8988T (cell line): ENCODE results near the gene CETP.
A peak's percentile ranks its signal among the peaks of the same experiment; 100 is the strongest.
"Not testable (repeated sequence)": the region's sequence is repeated elsewhere in the genome, so short reads cannot be mapped to it uniquely, and the experiment has no call there.

ENCODE experiments used
- DNase-seq: peaks from one replicate; pipeline ENCODE4 v3.0.0; 2011

The CETP gene

GRCh38 chr16:56982695-56983094, 20.9 kb downstream of the CETP start:
- DNase-seq, result no peak

DNA sequence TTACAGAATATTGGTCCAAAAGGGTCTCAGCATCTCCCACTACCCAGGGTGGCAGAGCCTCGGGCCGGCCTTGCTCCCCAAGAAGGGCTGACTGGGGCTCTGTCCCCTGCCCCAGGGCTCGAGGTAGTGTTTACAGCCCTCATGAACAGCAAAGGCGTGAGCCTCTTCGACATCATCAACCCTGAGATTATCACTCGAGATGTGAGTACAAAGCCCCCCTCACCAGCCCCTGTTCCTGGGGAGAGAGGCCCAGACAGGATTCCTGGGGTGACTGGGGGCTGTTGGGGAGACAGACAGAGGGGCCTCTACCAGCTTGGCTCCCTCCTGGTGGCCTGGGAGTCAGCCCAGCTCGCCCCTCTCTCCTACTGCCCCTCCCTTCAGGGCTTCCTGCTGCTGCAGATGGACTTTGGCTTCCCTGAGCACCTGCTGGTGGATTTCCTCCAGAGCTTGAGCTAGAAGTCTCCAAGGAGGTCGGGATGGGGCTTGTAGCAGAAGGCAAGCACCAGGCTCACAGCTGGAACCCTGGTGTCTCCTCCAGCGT, 21.5 kb downstream of the CETP start:
- no peak for DNase-seq

- DNase-seq, result no peak
These were observed 22.9 kb downstream of the CETP start for GRCh38 chr16:56984639-56985038.

GRCh38 chr16:56985288-56985961, 23.7 kb downstream of the CETP start:
- peak; percentile 78 for DNase-seq

DNA sequence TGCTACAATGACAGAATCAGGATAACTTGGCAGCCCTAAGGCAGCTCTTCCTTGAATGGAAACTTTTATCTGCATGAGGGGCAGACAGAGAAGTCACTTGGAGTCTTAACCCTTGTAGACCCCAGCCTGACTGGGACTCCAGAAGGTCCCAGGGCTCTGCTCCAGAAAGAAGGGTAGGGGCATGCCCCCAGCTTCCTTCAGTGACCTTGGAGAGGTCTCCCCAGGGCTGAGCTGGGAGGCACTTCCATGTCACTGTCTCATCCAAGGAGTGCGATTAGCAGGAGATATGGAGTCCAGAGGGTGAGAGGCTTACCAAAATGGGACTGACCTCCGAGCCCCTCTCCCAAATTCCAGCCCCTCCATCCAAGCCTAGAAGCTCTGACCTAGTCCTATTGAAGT, 24.2 kb downstream of the CETP start:
- no peak for DNase-seq

DNA sequence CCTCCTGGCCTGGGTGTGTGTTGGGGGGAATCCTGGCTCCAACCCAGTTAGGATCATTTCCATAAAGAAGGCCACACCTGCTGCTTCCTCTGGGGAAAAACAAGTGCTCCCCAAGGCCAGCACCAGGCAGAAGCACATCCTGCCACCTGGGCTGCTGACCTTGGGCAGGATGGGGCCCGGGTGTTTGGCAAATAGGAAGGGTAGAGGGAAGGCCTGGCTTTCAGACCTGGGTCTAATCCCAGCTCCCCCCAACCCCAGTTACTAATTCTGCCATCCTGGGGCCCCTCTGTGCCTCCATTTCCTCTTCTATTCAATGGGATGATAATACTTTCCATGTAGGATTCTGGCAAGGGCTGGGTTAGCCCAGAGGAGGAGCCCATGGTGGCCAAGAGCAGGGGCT, 24.6 kb downstream of the CETP start:
- DNase-seq, result no peak

DNA sequence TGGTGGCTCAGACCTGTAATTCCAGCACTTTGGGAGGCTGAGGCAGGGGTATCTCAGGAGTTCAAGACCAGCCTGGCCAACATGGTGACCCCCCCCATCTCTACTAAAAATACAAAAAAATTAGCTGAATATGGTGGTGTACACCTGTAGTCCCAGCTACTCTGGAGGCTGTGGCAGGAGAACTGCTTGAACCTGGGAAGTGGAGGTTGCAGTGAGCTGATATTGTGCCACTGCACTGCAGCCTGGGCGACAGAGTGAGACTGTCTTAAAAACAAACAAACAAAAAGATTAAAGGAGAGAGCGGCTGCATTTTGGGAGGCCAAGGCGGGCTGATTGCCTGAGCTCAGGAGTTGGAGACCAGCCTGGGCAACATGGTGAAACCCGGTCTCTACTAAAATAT, 25.2 kb downstream of the CETP start:
- DNase-seq, result not testable (repeated sequence)

DNA sequence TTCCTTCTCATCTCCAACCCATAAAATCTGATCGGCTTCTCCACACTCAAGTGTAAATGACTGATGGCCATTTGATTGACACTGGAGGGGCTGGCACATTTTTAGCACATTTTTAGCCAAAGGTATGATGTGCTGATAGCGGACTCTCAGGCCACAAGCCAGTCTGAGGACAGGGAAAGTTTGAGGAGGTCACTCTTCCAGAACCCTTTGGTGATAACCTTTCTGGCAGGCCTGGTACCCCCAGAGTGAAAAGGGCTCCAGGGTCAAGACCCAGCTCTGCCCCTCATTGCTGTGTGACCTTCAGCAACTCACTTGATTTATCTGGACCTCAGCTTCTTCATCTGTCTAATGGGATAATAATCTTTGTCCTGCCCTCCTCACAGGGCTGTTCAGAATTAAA, 25.9 kb downstream of the CETP start:
- DNase-seq, result no peak

DNA sequence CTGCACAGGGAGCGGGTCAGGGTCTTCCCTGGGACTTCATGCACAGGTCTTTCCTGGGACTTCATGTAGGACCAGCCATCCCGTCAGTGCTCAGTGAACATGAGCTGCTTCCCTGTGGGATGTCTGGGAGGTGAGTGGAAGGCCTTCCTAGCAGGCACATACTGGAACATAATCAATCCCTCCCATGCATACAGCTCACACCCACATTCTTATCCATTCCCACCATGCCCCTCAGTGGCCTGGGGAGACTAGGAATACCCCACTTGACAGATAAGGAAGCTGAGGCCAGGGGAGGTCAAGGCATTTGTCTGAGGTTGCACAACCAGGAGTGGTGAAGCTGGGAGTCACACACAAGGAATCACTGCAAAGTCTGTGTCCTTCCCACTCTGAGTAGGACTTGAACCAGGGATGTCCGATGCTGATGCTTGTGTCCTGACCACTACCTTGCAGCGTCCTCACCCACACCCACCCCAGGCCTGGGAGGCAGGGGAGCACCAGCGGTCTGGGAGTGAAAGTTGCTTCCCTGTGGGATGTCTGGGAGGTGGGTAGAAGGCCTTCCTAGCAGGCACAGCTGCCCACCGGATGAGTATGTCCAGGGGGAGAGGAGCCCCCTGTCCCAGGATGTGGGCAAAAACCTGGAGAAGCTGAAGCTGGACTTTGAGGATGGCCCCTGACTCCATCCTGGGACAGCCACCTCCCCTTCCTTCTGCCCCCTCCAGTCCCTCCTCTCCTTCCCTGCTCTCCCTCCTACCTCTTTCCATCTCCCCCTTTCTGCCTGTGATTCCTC, 26.6 kb downstream of the CETP start:
- DNase-seq, result no peak

DNA sequence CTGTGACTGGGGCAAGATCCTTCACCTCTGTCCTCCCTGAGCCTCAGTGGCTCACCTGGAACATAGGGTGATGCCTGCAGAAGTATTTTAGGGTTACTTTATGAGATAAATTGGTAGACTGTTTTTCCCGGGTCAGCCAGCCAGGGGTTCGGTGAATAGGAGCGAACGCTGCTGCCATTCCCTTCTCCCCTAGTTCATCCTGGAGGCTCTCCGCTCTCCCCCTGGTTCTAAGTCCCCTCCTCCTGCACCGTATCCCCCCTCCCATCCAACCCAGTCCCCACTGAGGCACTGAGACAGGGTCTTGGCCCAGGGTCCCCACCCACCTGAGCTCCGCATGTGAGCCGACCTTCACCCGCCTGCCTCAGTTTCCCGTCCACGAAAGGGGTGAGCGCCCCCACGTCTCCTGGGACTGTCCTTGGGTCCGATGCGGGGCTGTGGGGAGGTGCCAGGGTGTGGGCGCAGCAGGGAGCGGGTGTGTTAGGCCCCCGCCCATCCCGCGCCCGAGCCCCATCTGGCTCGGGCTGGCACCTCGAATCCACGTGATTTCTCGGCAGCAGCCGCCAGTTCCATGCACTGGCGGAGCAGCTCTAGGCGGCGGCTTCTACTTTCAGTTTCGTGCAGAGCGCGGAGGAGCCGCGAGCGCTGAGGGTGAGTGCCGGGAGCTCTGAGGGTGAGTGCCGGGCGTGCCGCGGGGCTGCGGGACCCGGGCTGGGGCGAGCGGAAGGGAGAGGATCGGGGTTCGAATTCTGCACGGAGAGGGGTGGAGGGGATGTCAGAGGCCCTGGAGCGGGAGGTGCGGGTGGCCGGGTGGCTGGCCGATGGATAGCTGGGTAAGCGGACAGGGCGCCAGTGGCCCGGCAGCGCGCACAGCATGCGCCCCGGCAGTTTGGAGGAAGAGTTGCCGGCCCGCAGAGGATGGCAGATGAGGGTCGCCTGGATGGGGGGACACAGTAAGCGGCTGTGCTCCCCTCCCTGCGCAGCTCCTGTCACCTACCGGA, 27.5 kb downstream of the CETP start, which contains the start of gene NLRC5:
Gene NLRC5, plus strand, starts transcription at position 610 of the 998 bp plus-strand sequence. CDS start 31,156 bp downstream, outside the sequence.
- peak; percentile 93 for DNase-seq

DNA sequence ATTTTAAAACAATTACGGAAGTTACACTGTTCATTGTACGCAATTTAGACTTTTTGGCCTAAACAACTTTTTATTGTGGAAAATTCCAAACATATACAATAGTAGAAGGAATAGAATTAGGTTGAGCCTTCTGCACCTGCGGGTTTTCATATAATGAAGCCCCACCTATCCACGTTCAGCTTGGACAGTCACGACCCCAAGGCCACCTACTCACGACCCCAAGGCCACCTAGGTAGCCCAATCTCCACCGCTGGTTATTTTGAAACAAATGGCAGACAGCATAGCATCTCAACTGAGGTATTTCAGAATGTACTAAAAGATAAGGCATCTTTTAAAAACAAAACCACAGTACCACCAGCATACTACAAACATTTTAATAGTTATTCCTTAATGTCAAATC, 28.2 kb downstream of the CETP start:
- no peak for DNase-seq

DNA sequence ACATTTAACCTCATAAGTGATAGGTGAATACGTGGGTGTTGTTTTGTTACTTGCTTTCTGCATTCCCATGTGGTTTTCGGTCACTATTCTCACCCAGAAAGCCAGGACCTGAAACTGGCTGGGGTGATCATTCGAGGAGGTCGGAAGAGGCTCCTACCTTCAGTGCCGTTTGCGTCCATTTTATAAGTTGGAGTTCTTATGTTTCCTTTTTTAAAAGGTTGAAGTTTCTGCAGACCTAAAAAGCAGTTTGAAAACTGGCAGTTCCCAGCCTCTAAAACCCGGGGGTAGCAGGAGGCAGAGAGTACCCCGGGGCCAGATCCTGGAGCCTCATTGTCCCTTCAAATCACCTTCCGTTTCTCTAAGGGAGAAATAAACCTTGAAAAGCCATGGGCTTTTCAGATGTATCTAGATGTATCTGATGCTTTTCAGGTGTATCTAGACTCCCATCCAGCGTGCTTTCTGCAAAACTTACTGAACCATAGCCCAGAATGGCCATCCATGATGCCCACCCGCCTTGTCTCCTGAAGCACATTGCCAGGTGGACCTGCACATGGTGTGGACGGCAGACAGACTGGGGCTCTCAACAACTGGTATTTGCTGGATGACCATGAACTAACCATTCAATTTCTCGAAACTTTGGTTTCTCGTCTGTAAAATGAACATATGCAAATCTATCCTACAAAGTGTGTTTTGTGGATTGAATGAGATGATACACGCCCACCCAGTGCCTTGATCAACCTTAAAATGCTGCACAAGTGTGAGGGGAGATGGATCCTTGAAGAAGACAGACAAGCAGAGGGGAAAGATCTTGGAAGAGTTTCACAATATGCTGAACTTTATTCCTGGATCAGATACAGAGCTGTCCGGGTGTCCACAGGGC, 28.9 kb downstream of the CETP start:
- no peak for DNase-seq

- DNase-seq, result not testable (repeated sequence)
These were observed 30.7 kb downstream of the CETP start for GRCh38 chr16:56992431-56992830.

DNA sequence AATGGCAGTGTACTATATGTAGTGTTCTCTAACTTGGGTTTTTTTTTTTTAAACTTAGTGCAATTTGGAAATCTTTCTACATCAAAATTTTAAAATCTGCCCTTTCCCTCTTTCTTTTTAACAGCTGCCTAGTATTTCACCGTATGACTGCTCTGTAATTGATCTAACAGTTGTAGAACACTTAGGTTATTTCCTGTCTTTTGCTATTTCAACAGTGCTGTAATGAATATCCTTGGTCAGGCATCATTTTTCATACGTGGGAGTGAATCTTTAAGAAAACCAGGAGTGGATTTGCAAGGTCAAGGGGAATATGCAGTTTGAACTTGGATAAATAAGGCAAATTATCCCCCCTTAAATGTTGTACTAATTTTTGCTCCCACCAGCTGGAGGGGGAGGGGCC, 31.5 kb downstream of the CETP start:
- no peak for DNase-seq

DNA sequence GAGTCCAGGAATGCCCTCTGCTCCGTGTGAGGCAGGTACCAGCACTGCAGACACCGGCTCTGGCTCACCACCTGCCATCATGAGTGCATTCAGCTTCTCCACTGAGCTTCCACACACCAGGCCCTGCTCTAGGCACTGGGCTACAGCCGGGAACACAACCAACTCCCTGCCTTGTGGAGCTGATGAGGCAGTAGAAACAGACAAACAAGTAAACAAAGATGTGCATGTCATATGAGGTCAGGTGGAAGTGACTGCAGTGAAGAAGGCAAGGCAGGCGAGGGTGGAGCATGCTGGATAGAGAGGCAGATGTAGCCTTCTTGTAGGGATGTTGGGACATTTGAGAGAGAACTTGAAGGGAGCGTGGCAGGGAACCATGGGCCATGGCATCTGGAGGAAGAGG, 32.6 kb downstream of the CETP start:
- no peak for DNase-seq

GRCh38 chr16:56995136-56995805, 33.5 kb downstream of the CETP start:
- DNase-seq, result no peak

GRCh38 chr16:56997264-56997663, 35.5 kb downstream of the CETP start:
- DNase-seq, result no peak

DNA sequence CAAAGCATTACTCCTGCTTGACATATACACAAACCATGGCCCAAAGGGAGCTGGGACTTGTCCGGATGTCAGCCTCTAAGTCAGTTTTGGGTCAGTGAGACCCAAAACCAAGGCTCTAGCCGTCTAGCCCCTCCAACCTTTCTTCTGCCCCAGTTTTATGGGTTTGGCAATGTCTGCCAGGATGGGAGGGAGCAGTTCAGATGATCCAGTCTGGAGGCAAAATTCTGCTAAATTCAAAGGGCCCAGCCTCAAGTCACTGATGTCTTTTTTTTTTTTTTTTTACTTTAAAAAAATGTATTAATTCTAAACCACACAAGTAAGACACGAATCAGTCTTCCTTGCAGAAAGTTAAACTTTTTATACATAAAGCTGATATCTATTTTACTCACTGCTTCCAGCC, 36.2 kb downstream of the CETP start:
- no peak for DNase-seq

- no peak for DNase-seq
These were observed 36.6 kb downstream of the CETP start for GRCh38 chr16:56998352-56998751.

- no peak for DNase-seq
These were observed 37.1 kb downstream of the CETP start for GRCh38 chr16:56998861-56999260.
